ENCODE measurements around the gene MDH1B.
A peak's percentile ranks its signal among the peaks of the same experiment; 100 is the strongest.
"Not testable (repeated sequence)": the region's sequence is repeated elsewhere in the genome, so short reads cannot be mapped to it uniquely, and the experiment has no call there.

Gene MDH1B

DNA sequence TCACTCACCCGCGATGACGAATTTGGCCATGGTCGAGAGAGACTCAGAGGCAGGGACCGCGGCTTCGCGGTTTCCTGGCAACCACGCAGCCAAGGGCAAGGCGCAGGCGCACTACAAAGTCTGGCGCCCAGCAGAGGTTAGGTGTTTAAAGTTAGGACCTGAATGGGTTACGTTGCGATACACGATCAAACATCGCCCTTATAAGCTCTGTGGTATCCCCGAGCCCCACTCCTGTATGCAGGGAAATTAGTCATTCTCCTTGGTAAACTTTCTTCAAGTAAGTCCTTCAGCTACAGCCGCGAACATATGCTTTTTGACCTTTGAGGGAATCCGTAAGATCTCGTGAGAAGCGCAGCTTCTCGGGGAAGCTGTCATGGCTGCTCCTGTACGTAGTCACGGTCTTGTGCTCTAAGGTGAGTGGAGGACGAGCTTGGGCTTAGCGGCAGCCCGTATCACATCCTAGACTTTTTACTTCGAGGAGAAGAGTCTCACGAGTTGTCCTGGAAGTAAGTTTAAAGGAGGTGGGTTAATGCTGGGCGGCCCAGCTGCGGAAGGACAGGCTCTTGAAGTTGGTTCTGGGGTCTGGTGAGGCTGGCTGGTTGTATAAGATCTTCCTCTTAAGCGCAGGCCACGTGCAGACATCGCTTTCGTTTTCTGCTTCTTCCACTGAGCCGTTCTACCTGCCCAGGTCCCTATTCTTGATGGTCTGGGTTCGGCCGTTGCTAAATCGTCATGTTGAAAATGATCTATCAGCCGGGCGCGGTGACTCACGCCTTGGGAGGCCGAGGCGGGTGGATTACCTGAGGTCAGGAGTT is at the start of gene MDH1B, which contains the start of gene FASTKD2:
TSS of gene MDH1B (minus strand) at position 87 of the 815 bp plus-strand sequence. CDS start at position 30, 57 bp downstream.
TSS of gene FASTKD2 (plus strand) at position 365 of the 815 bp plus-strand sequence. CDS start 1,088 bp downstream, outside the sequence.
- peak; percentile 85 for DNase-seq (ENCODE audit: low spot score)

DNA sequence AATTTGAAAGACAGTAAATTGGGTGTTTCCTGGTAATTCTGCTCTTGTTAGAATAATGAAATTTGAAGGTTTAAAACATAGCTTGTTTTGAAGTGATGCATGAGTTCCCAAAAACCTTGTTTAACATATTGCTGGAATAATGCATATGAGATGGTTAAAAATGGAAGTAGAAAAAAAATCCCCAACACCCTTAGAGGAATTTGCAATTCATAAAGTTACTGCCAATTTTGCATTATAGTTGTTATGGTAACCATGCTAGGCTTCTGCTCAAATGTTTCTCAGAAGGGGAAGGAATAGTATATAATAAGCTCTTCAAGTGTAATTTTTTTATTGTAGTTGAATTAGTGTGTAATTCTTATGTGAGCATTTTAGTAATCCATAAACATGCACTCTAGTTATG is 49.4 kb upstream of the MDH1B start:
- no peak for DNase-seq (ENCODE audit: low spot score)

DNA sequence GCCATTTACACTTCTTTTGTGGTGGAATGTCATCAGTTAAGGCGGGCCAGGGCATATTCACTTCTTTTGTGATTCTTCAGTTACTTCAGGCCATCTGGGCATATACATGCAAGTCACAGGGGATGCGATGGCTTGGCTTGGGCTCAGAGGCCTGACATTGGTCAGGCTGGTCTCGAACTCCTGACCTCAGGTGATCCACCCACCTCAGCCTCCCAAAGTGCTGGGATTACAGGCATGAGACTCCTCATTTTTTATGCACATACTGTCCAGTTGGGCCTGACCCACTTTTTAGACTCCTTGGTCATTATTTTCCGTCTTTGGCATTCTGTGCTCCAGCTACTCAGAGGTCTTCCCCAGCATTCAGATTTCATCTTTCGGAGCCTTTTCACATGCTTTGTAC is 47.3 kb upstream of the MDH1B start:
- not testable (repeated sequence) for DNase-seq (ENCODE audit: low spot score)

DNA sequence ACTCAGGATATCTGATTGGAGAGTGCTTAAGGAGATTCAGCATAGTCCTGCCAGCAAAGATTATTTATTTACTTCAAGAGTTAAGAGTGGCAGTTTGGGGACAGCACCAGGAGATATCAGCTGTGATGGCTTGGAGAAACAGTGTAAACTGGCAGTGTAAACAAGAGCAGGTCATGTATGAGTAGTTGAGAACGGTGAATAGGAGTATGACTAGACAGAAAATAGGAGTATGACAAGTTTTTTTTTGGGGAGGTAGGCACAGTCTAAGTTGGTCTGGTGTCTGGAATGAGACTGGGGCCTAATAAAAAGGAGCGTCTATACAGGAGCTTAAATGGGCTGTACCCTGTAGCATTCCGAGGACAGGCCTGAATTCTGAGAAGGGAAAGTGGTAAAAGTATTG is 42.5 kb upstream of the MDH1B start:
- not testable (repeated sequence) for DNase-seq (ENCODE audit: low spot score)

DNA sequence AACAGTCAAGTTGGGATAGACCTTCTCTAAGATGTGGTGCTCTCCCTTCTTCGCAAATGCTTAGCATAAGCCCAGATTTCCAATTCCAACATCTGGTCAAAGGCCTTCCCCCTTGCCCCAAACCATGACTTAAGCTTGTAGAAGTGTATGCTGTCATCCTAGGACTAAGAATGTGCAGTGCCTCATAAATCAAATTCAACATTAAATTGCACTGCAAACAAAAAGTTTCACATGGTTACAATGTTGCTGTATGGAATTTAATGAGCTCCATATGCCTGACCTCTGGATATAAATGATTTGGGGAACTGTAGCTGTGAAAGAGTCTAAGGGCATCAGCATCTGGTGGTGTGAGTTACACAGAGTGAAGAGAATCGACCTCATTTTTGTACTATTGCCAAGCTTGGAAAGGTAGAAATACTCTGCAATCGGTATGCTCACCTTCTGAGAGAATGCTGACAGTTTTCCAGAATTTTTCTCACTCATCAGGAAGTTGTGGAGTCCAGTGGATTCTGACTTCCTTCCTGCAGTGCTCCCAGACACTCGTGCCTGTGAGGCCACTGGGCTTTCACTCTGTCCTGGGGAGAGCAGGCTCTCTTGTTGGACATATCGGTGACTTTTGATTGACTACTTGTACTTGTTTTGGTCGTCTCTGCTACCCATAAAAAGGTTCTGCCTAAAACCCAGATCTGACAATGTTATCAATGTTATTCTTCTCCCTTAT is 40.9 kb upstream of the MDH1B start:
- DNase-seq (ENCODE audit: low spot score) = no peak

DNA sequence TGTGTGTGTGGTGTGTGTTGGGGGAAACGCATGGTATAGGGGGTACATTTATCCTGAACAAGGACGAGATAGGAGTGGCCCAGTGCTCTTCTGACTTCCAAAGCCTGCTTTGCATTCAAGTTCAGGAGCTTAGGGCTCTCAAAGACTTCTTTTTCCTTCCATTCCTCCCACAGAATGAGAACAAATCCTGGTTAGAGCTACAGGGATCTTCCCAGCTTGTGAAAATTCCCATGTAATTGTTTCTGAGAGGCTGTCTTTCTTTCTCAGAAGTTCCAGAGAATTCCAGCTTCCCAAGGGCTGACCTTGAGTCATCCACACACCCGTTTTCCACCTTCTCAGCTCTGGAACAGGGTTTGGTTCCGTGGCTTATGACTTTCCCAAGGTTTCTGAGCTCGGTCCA is 39.2 kb upstream of the MDH1B start:
- no peak for DNase-seq (ENCODE audit: low spot score)

DNA sequence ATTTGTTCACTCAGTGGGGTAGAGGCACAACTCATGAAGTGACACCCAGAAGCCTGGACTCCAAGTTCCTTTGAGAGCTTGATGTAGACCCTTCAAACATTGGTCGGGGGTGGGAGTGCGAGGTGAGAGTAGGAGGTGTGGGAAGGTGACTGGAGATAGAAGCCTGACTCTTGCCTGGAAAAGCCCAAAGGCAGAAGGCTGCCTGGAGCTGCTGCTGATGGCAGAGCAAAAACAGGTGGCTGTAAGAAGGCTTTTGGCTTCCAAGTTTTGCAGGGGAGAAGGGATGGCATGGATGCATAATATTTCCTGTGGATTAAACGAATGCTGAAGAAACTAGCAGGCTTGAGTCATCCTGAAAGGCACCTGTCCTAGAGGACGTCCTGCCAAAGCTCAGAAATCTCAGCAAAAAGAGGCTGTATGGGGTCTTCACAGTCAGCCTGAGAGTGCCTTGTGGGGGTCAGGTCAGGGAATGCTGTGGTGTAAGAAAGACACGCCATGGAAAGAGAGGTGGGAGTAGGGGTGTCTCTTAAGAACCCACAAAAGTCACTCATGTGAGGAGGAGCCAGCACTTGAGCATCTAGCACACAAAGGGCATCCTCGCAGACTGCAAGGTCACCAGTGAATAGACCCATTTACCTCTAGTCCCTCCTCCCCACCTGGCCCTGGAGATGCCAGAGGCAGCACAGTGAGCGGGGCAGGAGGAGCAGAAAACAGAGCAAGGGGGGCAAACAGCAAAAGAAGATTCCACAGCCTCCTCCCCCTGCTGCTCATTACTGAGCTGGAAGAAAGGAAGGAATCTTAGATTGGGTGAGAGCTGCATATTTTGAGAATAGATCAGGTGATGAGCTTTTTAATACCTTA is 37.8 kb upstream of the MDH1B start:
- no peak for DNase-seq (ENCODE audit: low spot score)

DNA sequence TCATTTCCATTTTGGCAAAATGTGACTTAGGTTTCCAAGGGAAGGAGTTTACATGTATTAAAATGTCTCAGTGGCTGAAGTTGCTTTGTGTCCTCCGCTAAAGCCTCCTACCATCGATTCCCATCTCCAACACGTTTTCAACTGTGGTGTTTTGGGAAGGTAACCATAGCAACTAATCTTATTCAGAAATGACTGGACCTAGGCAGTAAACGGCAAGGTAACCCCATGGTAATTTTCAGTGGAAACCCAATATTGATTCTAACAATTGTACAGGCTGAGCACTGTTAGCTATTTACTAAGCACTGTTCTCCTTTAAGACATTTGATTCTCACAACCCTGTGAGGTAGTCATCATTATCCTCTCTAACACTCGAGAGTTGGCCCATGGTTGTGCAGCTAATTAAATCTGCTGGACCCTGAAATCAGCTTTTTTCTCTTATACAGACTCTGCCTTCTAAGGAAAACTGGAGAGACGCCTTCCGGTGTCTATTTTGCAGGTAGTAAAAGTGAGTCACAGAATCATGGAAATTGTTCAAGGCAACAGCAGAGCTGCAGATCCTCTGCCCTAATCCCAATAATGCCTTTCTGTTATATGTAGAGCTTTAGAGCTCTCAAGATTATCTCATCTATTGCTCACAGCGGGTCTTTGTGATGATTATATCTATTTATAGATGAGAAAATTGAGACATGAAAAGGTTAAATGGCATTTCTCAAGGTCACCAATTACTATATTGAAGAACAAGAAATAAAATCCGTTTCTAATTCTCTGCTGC is 36.5 kb upstream of the MDH1B start:
- no peak for DNase-seq (ENCODE audit: low spot score)

DNA sequence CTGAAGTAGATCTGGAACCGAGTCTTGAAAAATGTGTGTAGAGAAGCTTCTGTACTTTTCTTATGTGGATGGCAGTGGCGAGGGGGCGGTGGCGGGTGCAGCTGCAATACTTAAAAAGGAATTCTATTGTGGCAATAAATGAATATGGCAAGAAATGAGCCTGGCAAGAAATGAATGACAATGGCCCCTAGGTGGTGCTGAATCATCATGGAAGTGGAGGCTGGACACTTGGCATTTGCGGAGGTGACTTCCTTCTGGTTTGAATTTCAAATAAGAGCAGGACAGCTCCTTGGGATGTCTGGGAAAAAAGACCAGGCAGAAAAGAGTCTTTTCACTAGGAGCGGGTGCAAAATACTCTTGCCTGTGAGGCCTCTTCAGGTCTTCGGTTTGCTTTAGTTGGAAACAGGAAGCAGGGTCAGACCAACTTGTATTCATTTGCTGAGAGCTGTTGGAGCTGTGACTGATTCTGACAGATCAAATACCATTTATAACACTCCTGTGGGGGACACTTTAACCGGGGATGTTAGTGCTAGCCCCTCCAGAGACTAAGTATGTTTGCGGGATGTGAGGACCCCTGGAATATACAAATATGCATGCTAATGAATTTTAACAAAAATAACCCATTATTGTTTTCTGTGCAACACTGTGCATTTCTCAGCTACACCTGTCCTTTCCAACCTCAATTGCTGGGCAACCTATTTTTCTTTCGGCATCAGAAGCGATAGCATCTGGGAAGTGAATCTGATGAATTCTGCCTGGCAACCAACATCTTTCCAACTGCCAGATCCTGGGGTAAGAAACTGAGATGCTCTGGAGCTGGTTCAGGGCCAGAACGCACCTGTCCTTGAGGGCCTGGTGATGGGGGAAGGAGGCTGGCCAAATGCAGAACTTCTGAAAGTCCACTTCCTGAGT is 35.6 kb upstream of the MDH1B start:
- DNase-seq (ENCODE audit: low spot score) = peak; percentile 35

DNA sequence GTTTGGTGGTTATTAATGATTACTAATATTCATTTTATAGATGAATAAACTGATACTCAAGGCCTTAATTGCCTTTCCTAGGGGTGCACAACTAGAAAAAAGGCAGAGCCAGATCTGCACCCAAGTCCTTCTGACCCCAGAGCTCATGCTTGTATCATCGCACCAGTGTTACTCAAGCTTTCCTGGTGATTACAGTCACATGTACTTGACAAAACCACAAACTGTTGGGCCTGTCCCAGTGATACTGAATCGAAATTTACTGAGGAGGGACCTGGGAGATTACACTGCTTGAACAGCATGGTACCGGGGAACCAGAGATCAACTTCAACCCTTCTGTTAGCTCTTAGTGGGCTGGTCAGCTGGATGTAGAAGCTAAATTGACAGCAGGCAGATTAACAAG is 34.0 kb upstream of the MDH1B start:
- DNase-seq (ENCODE audit: low spot score) = no peak

DNA sequence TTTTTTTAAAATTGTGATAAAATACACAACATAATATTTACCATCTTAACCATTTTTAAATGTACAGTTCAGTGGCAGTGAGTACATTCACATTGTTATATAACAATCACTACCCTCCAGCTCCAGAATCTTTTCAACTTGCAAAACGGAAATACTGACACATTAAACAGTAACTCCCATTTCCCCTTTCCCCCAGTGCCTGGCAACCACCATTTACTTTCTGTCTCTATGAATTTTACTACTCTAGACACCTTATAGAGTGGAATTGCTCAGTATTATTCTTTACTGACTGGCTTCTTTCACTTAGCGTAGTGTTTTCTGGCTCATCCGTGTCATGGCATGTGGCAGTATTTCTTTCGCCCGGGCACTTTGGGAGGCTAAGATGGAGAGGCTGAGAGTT is 32.9 kb upstream of the MDH1B start:
- no peak for DNase-seq (ENCODE audit: low spot score)

DNA sequence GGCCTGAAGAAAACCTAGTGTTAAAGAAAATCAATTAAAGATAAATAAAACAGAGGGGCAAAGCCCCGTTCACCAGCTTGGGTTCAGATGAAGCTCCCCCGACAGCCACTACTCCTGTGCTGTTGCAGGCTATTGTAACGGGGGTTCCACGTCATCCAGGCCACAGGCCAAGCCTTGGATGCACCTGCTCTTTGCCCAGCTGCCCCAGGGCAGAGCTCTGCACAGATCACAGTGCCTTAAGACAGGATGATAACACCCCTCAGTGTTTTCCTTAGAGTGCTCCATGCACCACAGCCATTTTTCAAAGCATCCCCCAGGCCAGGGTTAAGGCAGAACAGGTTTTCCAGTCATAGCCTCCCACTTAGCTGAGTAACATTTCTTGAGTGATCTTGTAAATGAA is 32.2 kb upstream of the MDH1B start:
- no peak for DNase-seq (ENCODE audit: low spot score)

DNA sequence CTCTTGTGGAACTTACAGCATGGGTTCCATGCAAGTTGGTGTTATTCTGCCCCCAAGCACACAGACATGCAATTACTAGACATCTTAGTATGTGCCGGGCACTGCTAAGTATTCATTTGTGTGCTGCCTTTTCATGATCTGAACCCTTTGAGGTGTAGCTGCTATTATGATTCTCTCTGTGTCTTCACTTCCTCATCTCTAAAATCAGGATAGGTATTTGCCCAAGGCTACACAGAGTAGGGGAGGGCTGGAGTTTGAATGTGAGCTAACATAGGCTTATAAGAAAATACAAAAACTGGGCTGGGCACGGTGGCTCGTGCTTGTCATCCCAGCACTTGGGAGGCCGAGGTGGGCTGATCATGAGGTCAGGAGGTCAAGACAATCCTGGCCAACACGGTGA is 27.5 kb upstream of the MDH1B start:
- no peak for DNase-seq (ENCODE audit: low spot score)

DNA sequence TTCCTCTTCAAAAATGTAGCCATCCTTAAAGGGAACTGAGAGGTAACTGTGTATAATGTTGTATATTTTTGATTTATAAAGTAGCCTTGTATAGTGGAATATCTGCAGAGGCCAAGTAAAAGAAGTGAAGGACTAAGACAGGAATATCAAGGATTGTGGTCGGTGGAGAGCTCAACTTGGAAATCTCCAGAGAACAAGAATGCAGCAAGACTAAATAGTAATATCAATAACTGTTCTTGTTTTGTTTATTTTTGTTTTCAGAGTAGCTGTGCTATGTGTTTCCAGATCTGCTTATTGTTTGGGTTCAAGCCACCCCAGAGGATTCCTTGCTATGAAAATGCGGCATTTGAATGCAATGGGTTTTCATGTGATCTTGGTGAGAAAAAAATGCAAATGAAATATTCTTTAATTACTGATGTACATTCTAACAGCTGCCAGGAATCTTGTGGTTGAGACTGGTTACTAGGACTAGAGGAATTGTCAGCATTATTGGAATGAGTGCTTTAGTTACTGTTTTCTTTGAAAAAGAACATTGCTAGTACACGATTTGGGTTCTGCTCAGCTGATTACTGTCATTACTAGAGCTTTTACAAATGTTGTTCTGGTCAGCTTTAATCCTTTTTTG is 25.3 kb upstream of the MDH1B start:
- no peak for DNase-seq (ENCODE audit: low spot score)

DNA sequence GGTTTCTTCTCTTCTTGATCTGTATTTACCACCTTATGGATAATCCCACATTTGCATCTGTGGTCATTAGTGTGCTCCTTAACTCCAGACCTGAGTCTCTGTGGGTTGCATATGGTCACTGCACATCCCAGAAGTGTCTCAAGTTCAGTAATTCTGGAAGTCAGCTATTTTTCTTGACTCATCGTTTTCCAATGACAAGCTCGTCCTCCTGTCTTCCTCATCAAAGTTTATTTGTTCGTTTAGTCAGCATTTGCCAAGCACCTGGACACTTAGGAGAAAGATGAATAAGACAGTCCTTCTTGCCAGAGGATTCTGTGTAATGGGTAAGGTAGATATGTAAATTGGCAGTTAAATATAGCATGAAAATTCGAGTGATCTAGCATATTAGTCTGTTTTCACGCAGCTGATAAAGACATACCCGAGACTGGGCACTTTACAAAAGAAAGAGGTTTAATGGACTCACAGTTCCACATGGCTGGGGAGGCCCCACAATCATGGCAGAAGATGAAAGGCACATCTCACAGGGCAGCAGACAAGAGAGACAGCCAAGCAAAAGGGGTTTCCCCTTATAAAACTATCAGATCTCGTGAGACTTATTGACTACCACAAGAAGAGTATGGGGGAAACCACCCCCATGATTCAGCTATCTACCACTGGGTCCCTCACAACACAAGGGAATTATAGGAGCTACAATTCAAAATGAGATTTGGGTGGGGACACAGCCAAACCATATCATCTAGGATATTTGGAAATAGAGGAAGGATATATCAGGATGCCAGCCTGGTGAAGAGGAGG is 19.6 kb upstream of the MDH1B start:
- no peak for DNase-seq (ENCODE audit: low spot score)

DNA sequence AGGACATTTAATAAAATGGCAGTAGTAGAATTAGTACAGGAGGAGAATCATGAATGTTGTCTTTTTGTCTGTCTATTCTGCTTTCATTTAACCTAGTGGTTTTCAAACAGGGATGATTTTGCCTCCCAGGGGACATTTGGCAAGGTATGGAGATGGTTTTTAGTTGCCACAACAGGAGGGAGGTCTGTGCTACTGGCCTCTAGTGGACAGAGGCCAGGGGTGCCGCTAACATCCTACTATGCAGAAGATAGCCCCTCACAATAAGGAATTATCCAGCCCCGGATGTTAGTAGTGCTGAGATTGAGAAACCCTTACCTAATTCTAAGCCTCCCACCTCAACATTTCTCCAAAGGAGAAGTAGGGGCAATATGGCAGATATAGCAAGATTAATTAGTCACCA is 18.6 kb upstream of the MDH1B start:
- no peak for DNase-seq (ENCODE audit: low spot score)

DNA sequence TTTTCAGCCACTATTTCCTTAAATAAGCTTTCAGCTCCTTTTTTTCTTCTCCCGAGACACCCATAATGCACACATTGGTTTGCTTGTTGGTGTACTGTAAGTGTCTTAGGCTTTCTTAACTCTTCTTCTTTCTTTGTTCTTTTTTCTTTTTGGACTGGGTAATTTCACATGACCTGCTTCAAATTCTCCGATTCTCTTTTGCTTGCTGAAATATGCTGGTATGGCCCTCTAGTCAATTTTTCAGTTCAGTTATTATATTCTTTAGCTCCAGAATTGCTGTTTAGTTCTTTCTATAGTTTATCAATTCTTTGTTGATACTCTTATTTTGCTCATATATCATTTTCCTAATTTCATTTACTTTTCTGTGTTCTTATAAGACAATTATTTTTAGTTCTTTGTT is 15.5 kb upstream of the MDH1B start:
- DNase-seq (ENCODE audit: low spot score) = no peak

DNA sequence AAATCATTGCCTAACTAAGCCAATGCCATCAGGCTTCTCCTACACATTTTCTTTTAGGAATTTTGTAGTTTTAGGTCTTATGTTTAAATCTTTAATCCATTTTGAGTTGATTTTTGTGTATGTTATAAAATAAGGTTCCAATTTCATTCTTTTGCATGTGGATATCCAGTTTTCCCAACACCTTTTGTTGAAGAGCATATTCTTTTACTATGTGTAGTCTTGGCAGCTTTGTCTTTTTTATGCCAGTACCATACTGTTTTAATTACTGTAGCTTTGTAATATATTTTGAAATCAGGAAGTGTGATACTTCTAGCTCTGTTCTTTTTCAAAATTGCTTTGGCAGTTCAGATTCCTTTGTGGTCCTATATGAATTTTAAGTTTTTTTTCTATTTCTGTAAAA is 11.3 kb upstream of the MDH1B start:
- no peak for DNase-seq (ENCODE audit: low spot score)

DNA sequence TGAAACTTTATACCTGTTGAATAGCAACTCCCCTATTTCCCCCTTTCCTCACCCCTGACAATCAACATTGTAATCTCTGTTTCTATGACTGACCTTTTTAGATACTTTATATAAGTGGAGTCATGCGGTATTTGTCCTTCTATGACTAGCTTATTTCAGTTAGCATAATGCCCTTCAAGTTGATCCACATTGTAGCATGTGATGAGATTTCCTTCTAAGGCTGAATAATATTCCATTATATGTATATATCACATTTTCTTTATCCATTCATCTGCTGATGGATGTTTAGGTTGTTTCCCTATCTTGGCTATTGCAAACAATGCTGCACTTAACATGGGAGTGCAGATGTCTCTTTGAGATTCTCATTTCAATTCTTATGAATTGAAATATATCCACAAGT is 9.7 kb upstream of the MDH1B start:
- DNase-seq (ENCODE audit: low spot score) = no peak
